NCI-H524 (cell line): ENCODE measurements around the gene TBC1D22B.

Source experiments
- DNase-seq, 2 experiments: peaks; one replicate each; lab custom pipeline; 2025; lab: John Stamatoyannopoulos, UW

The TBC1D22B gene

DNA sequence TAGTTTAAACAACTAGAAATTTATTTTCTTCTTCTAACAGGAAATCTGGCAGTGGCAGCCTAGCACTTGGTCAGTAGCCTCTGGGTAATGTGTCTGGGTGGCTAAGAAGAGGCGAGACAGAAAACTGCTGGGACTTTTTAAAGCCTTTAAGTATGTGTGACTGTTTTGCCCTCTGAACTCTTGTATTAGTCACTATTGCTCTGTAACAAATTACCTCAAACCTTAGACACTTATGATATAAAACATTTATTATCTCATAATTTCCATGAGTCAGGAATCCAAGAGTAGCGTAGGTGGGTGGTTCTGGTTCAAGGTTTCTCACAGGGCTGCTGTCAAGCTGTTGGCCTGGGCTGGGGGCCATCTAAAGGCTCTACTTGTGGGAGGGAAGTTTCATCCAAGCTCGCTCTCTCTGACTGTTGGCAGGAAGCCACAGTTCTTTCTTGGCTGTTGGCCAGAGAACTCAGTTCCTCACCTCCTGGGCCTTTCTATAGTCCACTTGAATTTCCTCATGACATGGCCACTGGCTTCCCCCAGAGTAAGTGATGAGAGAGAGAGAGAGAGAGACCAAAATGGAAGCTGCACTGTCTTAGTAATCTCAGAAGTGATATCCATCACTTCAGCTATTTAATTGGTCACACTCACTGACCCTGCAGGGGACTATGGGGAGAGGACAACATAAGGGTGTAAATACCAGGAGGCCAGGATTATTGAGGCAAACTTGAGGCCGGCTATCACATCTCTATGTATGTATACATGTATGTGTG is 17.4 kb upstream of the TBC1D22B start:
- peak; percentile 46 to 59 for DNase-seq

DNA sequence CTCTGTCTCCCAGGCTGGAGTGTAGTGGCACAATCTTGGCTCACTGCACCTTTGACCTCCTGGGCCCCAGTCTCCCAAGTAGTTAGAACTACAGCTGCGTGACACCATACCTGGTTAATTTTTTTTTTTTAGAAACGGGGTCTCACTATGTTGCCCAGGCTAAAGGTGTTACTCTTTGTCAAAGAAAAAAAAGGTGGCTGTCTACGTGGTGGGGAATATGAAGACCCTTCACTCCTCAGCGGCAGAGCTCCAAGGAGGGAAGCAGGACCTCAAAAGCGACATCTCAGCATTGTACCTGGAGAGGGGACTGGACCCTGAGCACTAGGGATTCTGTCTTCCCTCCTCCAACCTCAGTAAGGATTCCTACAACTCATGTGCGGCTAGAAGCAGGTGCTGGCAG is 16.4 kb upstream of the TBC1D22B start:
- no peak for DNase-seq

DNA sequence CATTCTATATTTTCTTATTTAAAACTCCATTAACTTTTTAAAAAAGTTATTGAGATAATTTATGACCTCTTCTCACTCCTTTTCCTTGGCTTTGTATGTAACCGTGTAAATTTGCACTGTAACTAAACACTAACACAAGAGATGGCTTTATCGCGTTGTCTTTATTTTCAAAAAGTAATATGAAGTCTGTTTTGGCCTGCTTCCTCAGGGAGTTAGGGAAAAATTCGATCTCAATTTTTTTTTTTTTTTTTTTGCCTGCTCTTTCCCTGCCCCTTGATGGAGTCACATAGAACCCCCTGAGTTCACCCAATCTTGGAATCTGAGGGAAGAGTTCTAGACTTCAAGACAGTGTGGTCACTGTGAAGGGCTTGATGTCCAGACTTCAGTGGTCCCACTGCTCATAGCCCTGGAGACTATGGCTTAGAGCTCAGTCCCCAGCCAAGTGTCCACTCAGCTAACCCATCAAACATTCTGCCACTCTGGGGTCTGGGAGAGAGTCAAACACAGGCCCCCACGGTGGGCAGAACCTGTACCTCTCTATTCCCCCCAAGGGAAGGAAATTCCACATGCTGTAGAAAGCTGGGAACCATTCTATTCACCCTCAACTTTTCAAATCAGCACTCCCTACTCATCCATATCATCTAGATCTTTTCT is 15.7 kb upstream of the TBC1D22B start:
- no peak for DNase-seq

DNA sequence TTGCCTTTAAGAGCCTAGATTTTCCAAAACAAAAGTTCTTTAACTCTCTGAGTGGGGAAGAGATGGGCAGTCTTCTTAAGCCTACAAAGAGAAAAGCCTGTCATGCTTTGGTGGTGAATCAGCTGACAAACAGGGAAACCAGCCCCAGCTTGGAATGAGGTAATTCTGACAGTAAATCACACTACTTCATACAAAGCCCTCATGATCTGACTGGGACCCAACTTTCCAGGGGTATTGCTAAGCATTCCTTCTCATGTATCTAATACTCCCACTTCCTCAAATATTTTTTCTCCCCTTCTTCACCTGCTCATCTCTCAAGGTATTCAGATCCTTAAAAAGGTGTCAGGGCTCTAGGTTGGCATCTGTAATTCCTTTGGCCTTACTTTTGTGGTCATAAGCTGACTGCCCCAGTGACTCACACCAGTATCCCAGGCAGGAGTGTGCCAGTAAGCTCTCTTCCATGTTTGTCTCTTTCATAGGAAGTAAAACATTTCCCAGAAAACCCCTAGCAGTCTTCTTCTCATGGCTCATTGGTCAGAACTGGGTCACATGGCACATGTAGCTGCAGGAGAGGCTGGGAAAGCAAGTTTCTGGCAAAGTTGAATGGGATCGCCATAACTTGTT is 15.0 kb upstream of the TBC1D22B start:
- no peak for DNase-seq

DNA sequence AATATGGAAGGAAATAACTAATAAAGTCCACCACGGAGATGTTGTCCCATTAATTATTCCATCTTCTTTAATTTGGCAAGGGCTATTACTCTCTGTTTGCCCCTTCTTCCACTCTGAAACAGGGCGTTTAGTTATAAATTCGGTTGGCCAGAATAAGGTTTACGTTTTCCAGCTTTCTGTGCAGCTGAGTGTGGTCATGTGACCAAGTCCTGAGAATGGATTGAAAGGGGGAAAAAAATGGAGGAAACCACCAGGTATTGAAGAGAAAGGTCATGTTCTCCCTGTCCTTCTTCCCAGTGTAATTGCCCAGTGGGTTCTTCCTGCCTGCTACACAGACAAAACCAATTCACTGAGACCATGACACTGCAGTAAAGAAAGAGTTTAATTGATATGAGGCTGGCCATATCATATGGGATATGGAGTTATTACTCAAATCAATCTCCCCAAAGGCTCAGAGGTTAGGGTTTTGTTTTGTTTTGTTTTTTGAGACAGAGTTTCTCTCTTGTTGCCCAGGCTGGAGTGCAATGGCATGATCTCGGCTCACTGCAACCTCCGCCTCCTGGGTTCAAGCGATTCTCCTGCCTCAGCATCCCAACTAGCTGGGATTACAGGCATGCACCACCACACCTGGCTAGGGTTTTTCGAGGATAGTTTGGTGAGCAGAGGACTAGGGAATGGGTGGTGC is 14.3 kb upstream of the TBC1D22B start:
- DNase-seq = no peak

DNA sequence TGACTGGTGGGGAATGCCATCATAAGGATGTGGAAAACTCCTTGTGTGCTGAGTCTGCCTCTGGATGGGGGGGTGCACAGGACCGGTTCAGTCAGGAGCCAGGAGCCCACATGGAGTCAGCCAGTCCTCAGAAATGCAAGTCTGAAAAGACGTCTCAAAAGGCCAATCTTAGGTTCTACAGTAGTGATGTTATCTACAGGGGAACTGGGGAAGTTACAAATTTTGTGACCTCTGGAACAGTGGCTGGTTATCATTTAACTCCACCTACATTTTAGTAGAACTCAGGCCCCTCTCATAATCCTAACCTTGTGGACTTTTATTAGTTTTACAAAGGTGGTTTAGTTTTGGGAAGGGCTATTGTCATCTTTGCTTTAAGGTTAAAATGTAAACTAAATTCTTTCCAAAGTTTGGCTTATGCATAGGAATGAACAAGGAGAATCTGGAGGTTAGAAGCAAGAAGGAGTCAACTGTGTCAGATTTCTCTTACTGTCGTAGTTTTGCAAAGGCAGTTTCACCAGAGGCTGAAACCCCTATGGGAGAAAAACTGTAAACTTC is 13.7 kb upstream of the TBC1D22B start:
- no peak for DNase-seq

DNA sequence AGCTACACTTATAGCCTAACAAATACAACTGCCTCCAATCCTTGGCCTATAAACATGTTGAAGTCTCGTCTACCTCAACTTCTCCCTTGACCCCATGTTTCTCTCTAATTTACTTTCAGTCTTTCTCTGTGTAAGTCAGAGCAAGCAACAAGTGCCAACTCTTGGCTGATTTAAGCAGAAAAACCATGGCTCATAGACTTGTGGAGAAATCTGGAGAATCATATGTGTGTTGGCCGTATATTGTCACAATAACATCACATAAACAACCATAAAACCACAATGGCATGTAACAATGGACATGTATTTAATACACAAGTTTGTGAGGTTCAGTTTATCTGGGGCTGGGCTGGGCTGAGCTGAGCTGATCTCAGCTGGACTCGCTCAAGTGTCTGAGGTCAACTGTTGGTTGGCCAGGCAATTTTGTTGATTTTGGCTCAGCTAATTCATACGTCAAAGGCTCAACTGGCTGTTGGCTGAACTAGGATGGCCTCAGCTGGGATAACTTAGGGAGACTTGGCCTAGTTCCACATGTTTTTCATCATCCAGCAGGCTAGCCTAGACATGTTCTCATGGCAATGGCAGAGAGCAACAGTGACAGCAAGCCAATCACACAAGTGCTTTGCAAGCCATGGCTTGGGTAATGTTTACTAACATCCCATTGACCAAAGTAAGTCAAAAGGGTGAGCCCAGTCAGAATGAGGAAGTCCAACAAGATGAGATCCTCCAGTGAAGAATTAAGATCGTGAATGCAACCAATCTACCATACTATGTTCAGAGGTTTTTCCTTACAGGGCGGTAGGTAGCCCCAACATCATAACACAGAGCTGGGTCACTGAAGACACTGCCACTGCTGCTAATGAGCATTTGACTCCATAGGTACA is 12.9 kb upstream of the TBC1D22B start:
- no peak for DNase-seq

DNA sequence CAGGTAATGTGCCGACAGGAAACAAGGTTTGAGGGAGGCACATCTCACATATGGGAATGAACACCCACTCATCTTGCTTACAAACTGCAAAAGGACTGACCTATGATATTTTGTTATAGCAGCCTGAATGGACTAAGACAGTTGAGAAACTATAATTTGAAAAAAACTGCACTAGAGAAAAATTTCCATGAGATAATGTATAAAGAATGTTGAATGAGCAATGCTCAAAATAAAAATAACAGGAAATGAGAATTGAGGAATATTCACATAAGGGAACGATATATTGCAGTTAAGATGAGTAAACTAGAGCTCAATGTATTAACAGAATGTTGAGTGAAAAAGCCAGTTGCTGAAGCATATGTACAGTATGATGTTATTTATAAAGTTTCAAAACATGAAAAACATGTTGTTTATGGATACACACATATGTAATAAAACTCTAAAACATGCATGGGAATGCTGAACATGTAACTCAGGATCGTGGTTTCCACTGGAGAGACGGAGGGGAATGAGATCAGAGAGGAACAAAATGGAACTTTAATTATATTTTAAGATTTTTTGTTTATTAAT is 6.3 kb upstream of the TBC1D22B start:
- DNase-seq = no peak

DNA sequence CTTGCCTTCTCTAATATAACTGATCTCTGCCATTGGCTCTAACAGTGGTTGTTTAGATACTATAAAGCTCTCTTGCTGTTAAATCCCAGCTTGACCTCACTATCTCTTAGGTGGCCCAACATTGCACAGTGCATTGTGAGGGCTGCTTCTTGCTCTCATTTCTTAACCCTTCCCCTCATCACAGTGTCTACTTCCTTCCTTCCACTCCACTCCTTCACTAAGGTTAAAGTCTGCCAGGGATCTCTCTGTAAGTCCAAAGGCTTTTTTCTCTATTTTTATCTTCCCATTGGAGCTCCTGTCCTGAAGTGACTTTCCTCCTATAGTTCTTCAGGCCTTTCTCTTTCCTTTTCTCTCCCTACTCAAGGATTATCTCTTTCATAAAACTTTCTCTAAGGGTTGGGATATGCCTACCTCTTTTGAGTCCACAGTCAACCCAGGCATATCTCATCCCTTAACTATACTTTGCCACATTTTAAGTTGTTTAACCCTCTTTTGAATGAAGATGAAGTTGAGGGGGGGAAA is 4.0 kb upstream of the TBC1D22B start:
- DNase-seq = no peak

DNA sequence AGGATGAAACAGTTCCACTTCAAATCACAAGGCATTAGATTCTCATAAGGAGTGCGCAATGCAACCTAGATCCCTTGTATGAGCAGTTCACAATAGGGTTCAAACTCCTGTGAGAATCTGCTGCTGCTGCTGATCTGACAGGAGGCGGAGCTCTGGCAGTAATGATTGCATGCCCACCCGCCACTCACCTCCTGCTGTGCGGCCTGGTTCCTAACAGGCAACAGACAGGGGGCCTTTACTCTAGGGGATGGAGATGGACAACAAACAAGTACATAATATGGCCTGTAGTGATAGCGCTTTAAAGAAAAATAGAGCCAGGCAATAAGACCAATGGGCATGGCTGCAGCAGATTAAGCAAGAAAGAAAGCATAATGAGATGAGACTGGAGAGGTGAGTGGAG is 2.7 kb upstream of the TBC1D22B start:
- no peak for DNase-seq

DNA sequence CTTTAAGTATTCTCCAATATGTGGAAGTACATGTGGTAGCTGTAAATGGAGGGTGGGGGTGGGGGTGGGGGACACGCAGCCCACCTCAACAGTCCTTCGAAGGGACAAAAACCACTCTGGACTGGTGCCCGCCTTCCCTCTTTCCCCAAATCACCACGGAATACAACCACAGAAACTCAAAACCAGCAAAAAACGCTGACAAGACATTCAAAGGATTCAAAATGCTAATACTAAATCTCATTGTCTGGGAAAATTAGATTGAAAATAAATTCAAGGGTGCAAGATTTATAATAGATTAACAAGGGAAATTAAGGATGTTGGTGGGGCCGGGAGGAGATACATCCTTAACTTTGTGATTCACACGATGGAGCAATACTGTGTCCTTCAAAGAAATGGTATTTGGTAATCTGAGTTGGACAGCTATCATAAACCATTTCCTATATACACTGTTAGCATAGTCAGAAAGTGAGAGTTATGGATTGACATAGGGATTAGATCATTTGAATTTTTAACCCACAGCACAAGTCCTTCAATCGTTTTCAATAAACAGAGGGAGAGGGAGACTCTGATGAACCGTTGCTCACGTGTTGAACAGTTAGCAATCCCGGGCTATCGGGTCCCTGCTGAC is 766 bp upstream of the TBC1D22B start:
- DNase-seq = no peak

DNA sequence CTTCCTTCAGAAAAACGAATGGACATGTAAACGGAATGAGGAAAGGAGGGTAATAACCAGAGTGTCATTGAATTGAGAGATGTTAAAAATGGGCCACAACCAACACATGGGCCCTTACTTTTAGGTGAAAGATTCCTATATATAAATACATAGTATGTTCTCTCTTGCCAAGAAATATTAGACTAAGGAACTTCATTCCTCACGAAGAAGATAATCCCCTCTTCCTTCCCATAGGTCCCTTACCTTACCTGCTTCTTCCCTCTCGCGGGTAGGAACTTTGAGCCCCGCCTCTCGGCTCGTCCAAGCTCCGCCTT is 295 bp upstream of the TBC1D22B start:
- DNase-seq = no peak

DNA sequence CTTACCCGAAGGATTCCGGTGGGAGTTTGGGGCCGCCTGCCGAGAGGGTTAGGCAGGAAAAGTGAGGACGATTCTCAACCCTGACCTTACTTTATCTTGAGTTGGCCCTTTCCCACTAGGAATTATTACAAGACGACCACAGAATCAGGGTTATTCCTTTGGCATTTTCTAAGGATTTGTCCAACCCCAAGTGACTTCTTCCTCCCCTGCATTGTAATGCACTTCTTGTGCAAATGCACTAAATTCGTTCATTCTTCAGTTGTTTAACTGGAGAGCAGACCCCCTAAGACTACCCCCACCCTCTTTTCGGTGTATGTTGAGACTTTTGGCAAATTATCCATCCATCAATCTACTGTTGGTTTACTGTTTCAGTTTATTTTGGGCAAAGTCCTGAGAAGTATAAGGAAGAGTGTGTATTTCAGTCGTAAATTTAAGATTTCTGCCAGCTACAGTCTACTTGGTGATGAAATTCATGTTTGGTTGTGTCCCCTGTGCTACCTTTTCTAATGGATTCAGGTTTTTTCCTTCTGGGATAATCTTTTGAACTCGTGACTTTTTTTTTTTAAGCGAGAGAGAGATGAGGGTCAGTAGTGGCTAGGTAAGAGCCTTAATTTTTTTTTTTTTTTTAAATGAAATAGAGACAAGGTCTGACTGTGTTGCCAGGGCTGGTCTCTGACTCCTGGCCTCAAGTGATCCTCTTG is 983 bp downstream of the TBC1D22B start:
- DNase-seq = no peak

DNA sequence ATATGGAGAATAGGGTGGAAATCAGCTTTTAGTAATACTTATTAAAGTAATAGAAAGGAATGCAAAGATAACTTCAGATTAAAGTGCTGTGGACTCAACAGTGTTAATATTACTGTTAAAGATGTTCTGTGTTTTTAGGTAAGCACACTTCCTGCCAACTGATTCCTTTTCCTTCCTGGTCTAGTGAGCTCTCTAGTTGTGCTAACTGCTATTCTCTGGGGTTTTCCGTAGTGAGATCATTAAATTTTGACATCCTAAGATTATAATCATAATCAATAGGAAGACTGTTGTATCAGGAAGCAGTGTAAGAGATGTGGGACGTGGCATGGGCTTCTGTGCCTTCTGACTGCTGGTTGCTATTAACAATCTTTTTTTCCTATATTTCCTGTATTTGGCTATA is 1.6 kb downstream of the TBC1D22B start:
- DNase-seq = no peak

DNA sequence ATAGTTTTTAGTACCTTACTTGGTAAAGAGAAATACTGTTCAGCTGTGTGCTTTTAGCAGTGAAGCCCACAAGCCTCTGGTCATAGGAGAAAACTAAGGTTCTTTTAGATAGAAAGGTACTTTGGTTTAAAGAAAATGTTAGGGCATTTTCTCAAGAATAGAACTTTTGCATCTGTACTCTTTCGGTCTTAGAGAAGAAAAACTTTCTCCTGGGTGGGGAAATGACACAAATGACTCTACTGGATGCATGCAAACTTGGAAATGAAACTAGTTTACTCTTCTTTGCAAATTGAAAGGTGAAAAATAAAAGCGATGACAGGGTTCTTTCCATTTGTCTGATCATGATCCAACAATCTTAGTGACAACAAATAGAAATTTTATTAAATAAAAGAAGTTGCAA is 2.5 kb downstream of the TBC1D22B start:
- no peak for DNase-seq

DNA sequence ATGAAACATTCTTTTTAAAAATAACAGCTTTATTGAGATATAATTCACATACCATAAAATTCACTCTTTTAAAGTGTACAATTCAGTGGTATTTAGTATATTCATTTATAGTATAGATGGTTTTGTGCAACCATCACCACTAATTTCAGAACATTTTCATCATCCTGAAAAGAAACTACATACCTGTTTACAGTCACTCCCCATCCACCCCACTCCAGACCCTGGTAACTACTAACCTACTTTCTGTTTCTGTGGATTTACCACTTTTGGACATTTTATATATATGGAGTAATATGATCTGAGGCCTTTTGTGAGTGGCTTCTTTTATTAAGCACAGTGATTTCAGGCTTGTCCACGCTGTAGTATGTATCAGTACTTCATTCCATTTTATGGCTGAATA is 2.9 kb downstream of the TBC1D22B start:
- DNase-seq = no peak

DNA sequence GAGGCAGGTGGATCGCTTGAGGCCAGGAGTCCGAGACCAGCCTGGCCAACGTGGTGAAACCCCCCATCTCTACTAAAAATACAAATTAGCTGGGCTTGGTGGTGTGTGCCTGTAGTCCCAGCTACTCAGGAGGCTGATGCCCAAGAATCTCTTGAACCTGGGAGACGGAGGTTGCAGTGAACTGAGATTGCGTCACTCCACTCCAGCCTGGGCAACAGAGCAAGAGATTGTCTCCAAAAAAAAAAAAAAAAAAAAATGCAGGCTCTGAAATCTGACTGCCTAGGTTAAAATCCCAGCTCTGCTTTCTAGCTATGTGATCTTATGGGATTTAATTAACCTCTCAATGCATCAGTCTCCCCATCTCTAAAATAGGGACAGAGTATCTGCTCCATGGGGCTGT is 3.6 kb downstream of the TBC1D22B start:
- DNase-seq = no peak

DNA sequence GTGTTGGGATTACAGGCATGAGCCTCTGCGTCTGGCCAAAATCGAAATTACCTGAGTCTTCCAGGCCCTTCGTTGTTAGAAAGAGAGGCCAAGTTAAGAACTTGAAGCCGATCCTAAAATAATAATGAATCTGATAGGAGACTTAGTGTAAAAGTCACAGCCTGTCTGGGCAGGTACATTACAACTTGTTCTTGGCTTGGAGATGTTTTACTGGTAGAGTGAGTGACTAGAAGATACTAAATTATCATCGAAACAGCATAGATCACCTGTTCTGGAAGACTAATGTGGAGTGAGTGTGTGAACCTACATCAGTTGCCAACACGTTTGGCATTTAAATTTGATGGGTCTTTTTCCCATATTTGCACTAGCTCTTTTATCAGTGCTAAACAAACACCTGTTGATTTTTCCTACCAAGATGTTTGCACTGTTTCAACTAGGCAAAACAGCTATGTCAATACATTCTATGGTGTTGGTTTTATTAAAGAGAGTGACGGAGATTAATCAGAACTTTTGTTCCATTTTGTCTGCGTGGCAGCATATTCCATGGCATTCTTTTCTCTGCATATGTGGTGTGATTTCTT is 5.0 kb downstream of the TBC1D22B start:
- DNase-seq = no peak

DNA sequence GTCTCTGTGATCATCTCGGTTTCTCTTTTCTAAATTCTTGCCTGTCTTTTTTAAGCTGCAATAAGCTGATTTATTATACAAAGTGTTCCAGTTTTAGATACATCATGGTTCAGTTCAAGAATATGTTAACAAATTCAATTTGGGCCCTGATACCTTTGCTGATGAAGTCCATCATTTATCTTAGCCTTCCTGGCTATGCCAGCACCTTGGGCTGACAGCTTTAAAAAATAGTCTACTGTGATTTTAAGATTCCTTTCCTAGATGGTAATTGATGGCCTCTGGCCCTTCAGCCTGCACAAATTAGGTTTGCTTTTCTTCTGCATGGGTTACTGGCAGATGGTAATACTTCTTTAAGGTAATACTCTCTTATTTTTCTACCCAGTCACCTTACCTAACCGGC is 7.4 kb downstream of the TBC1D22B start:
- DNase-seq = no peak

DNA sequence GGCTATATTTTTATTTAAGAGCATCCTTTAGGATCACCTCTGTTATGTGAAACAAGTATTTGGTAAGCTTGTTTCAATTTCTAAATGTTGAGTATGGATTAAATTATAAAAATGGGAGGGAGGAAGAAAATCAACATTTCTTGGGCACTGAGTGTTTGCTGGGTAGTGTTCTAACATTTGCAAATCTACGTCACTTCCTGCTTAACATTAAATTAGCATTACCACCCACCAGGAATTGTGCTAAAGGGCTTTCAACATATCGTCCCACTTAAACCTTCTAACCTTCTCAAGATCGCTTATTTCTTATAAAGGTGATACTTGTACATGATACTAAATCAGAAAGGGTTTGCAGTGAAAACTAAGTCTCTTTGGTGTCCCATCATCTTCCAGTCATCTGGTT is 8.3 kb downstream of the TBC1D22B start:
- no peak for DNase-seq
